SK-N-SH (cell line): ENCODE measurements around the gene CKS2. TPM values are rescaled to one million over a fixed set of nuclear protein-coding genes. Genes with fewer than 3 reads are reported as not detected.

Experiments used
- CTCF ChIA-PET: fragments of 300-600, 350-600 bp; formaldehyde crosslinking; extraction: SDS; loops from one replicate; lab custom pipeline; 2021; lab: Yijun Ruan, JAX
- POLR2A ChIA-PET: fragments of 350-600 bp; sonication (Branson Sonifier 250); formaldehyde crosslinking; extraction: SDS; loops from one replicate; lab custom pipeline; 2020; ENCODE audit warnings: antibody characterized with exemption, inconsistent platforms; lab: Yijun Ruan, JAX
- DNase-seq: peaks from one replicate; pipeline ENCODE4 v3.0.0; 2012
- H2AFZ ChIP-seq: fragments of 200-600 bp; sonication (generic); 2 replicates; pipeline ENCODE4 v1.8.1; 2016; ENCODE audit warnings: antibody characterized with exemption, mild to moderate bottlenecking, low read depth
- H3F3A ChIP-seq: fragments of 200-600 bp; sonication (generic); replicated peaks from 2 replicates; pipeline ENCODE3; 2016; ENCODE audit warnings: antibody characterized with exemption, mild to moderate bottlenecking; ENCODE audit not compliant: insufficient read depth
- H3K27ac ChIP-seq, 2 experiments: fragments of 200-500 bp in 1 of 2; fragments of 200-600 bp in 1 of 2; sonication (Bioruptor generic) in 1 of 2; sonication (generic), shearing (Covaris generic) in 1 of 2; 2 replicates each; pipeline versions ENCODE4 v1.5.1 to v1.6.1; 2014 to 2016; ENCODE audit warnings: low read depth in 2 of 2, inconsistent platforms in 1 of 2, low read length in 1 of 2, mild to moderate bottlenecking in 1 of 2, mixed read lengths in 1 of 2
- H3K27me3 ChIP-seq: fragments of 200-600 bp; sonication (generic), shearing (Covaris generic); 2 replicates; pipeline ENCODE4 v1.6.1; 2016; ENCODE audit warnings: mixed run types; ENCODE audit not compliant: insufficient read depth
- H3K36me3 ChIP-seq, 2 experiments: fragments of 200-500 bp in 1 of 2; fragments of 200-600 bp in 1 of 2; sonication (Bioruptor generic) in 1 of 2; sonication (generic) in 1 of 2; replicated peaks in 1 of 2; 2 replicates each; pipeline versions ENCODE3 to v1.5.1; 2014 to 2016; ENCODE audit warnings: low read length in 1 of 2, mild to moderate bottlenecking in 1 of 2; ENCODE audit not compliant: insufficient read depth in 2 of 2, control insufficient read depth in 1 of 2
- H3K4me1 ChIP-seq, 2 experiments: fragments of 200-500 bp in 1 of 2; fragments of 200-600 bp in 1 of 2; sonication (Bioruptor generic) in 1 of 2; sonication (generic), shearing (Covaris generic) in 1 of 2; 2 replicates each; pipeline versions ENCODE4 v1.5.1 to v1.6.1; 2014 to 2016; ENCODE audit warnings: low read depth in 1 of 2, low read length in 1 of 2, mixed run types in 1 of 2; ENCODE audit not compliant: insufficient read depth in 2 of 2, control insufficient read depth in 1 of 2
- H3K4me2 ChIP-seq: fragments of 200-600 bp; sonication (generic), shearing (Covaris generic); 2 replicates; pipeline ENCODE4 v1.6.1; 2017; ENCODE audit warnings: mixed run types
- H3K4me3 ChIP-seq, 2 experiments: fragments of 200-500 bp in 1 of 2; fragments of 200-600 bp in 1 of 2; sonication (Bioruptor generic) in 1 of 2; sonication (generic), shearing (Covaris generic) in 1 of 2; 2 replicates each; pipeline versions ENCODE4 v1.5.1 to v1.8.1; 2014 to 2016; ENCODE audit warnings: low read depth in 2 of 2, inconsistent platforms in 1 of 2, low read length in 1 of 2, mild to moderate bottlenecking in 1 of 2, mixed read lengths in 1 of 2, moderate library complexity in 1 of 2
- H3K79me2 ChIP-seq: fragments of 200-600 bp; sonication (generic); 2 replicates; pipeline ENCODE4 v1.8.1; 2017; ENCODE audit warnings: mild to moderate bottlenecking; ENCODE audit not compliant: insufficient read depth
- H3K9ac ChIP-seq: fragments of 200-600 bp; sonication (generic); 2 replicates; pipeline ENCODE4 v1.6.1; 2017; ENCODE audit warnings: mixed run types
- H3K9me2 ChIP-seq: fragments of 200-600 bp; sonication (generic); 2 replicates; pipeline ENCODE4 v1.6.1; 2017; ENCODE audit warnings: mixed run types
- H3K9me3 ChIP-seq: fragments of 200-600 bp; sonication (generic); 2 replicates; pipeline ENCODE4 v1.6.1; 2017; ENCODE audit warnings: mixed run types, mild to moderate bottlenecking, moderate library complexity
- H4K20me1 ChIP-seq: fragments of 200-600 bp; sonication (generic); 2 replicates; pipeline ENCODE4 v1.6.1; 2017; ENCODE audit warnings: mild to moderate bottlenecking, mixed run types; ENCODE audit not compliant: insufficient read depth
- CHD2 ChIP-seq: fragments of 150-350 bp; IDR thresholded peaks from 2 replicates; pipeline ENCODE4 v1.6.1; 2018; ENCODE audit warnings: low read length; ENCODE audit not compliant: partially characterized antibody
- EZH2phosphoT487 ChIP-seq: fragments of 200-600 bp; sonication (generic); IDR thresholded peaks from 2 replicates; pipeline ENCODE4 v1.6.1; 2017; ENCODE audit warnings: low read depth, mixed run types, mild to moderate bottlenecking, antibody characterized with exemption, moderate library complexity, borderline replicate concordance
- FOSL2 ChIP-seq: IDR thresholded peaks from 2 replicates; pipeline ENCODE4 v1.4.0; 2012; ENCODE audit warnings: low read depth, mild to moderate bottlenecking, moderate library complexity, borderline replicate concordance
- FOXJ3 ChIP-seq: sonication (generic); formaldehyde crosslinking; IDR thresholded peaks from 2 replicates; pipeline ENCODE4 v1.5.1; 2020; ENCODE audit warnings: mild to moderate bottlenecking, missing genetic modification reagents
- GABPA ChIP-seq: IDR thresholded peaks from 2 replicates; pipeline ENCODE4 v1.4.0; 2012; ENCODE audit warnings: low read depth, mild to moderate bottlenecking
- JUND ChIP-seq: IDR thresholded peaks from 2 replicates; pipeline ENCODE4 v1.4.0; 2012
- MEF2A ChIP-seq: IDR thresholded peaks from 2 replicates; pipeline ENCODE4 v1.4.0; 2012; ENCODE audit warnings: low read depth, borderline replicate concordance
- MXI1 ChIP-seq: IDR thresholded peaks from 2 replicates; pipeline ENCODE4 v1.6.1; 2012; ENCODE audit warnings: mild to moderate bottlenecking, low read depth, low read length, improper control_type of control experiment
- NFIC ChIP-seq: IDR thresholded peaks from 2 replicates; pipeline ENCODE4 v1.4.0; 2012; ENCODE audit warnings: borderline replicate concordance
- NRF1 ChIP-seq: IDR thresholded peaks from 2 replicates; pipeline ENCODE4 v1.6.1; 2012; ENCODE audit warnings: low read depth, mild to moderate bottlenecking, low read length
- POLR2AphosphoS5 ChIP-seq: IDR thresholded peaks from 2 replicates; pipeline ENCODE4 v1.6.1; 2012; ENCODE audit warnings: low read depth, low read length
- RCOR1 ChIP-seq: fragments of 150-350 bp; IDR thresholded peaks from 2 replicates; pipeline ENCODE4 v1.6.1; 2017; ENCODE audit warnings: antibody characterized with exemption, low read length
- SIN3A ChIP-seq: IDR thresholded peaks from 2 replicates; pipeline ENCODE4 v1.6.1; 2012; ENCODE audit warnings: low read depth, mild to moderate bottlenecking, low read length, moderate library complexity, borderline replicate concordance
- SMC3 ChIP-seq: IDR thresholded peaks from 2 replicates; pipeline ENCODE4 v1.6.1; 2012; ENCODE audit warnings: low read depth, low read length, improper control_type of control experiment
- TAF1 ChIP-seq: IDR thresholded peaks from 2 replicates; pipeline ENCODE4 v1.6.1; 2012; ENCODE audit warnings: low read depth, mild to moderate bottlenecking, low read length, moderate library complexity, borderline replicate concordance
- TCF12 ChIP-seq: IDR thresholded peaks from 2 replicates; pipeline ENCODE4 v1.4.0; 2012
- USF2 ChIP-seq: fragments of 150-350 bp; IDR thresholded peaks from 2 replicates; pipeline ENCODE4 v1.6.1; 2017; ENCODE audit warnings: antibody characterized with exemption, low read length, low read depth, borderline replicate concordance
- YY1 ChIP-seq: IDR thresholded peaks from 2 replicates; pipeline ENCODE4 v1.4.0; 2012; ENCODE audit warnings: low read depth, mild to moderate bottlenecking
- ZBTB33 ChIP-seq: IDR thresholded peaks from 2 replicates; pipeline ENCODE4 v1.4.0; 2012; ENCODE audit warnings: low read depth, borderline replicate concordance
- WGBS: methylation state at CpG from one replicate; pipeline ENCODE4 v1.1.6; 2017; ENCODE audit warnings: low lambda C conversion rate; 5-methylcytosine and 5-hydroxymethylcytosine counted together
- polyA plus RNA-seq, 3 experiments: library from polyadenylated mRNA; depleted of rRNA; stranded (reverse); fragments of >200 nt; gene quantifications; 2 replicates each; pipeline ENCODE4 v1.2.3, GENCODE V29; 2012
- TF ChIP-seq, protein P1 (sequence below): IDR thresholded peaks from 2 replicates; pipeline ENCODE4 v1.4.0; 2012; ENCODE audit warnings: low read depth, borderline replicate concordance
- TF ChIP-seq, protein P2 (sequence below): IDR thresholded peaks from 2 replicates; pipeline ENCODE4 v1.4.0; 2012; ENCODE audit warnings: low read depth

CKS2 gene
- polyA plus RNA-seq, 1 of the 3 experiments (the other 2 are of a cell fraction): 362 TPM

DNA sequence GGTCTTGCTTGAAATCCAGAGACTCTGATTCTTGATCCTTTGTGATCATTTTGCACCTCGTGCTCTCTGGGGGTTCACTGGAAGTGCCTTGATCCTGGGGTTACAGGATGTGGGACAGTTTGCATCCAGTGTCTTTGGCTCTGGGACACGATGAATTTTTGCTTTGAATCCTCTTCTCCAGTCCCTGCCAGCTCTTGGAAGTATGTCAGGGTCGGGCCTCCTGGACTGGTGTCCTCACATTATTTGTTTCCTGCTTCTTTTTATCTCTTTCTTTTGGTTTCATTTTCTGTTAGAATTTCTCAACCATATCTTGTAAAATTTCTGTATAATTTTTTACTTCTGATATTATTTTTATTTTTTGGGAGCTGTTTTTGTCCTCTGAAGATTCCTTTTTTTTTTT is 41.5 kb downstream of the CKS2 start (continued):
- TF ChIP-seq SIN3A (no peak), JUND (no peak), RCOR1 (no peak), NRF1 (no peak), FOSL2 (no peak), MEF2A (no peak), TAF1 (no peak), MXI1 (no peak), FOXJ3 (no peak), YY1 (no peak)

GRCh38 chr9:89352874-89353649 is 42.1 kb downstream of the CKS2 start:
- POLR2A ChIA-PET: no interaction called here
- no peaks in the 10 kb centered on the region for H3K27me3 ChIP-seq
- no peak for TF ChIP-seq NRF1
- TF ChIP-seq CHD2: no peak
- TF ChIP-seq MEF2A: no peak
- TF ChIP-seq USF2: no peak
- no peak for TF ChIP-seq YY1
- TF ChIP-seq, protein P1, sequence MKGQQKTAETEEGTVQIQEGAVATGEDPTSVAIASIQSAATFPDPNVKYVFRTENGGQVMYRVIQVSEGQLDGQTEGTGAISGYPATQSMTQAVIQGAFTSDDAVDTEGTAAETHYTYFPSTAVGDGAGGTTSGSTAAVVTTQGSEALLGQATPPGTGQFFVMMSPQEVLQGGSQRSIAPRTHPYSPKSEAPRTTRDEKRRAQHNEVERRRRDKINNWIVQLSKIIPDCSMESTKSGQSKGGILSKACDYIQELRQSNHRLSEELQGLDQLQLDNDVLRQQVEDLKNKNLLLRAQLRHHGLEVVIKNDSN: no peak
- TF ChIP-seq SMC3: no peak
- TF ChIP-seq ZBTB33: no peak
- TF ChIP-seq, protein P2, sequence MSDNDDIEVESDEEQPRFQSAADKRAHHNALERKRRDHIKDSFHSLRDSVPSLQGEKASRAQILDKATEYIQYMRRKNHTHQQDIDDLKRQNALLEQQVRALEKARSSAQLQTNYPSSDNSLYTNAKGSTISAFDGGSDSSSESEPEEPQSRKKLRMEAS: no peak
- no peak for TF ChIP-seq TCF12
- no peak for TF ChIP-seq GABPA
- no peak for TF ChIP-seq NFIC
- TF ChIP-seq EZH2phosphoT487: no peak
- TF ChIP-seq POLR2AphosphoS5: no peak
- H3K27ac ChIP-seq: no peak overlapping the region
- no peak overlapping the region for H2AFZ ChIP-seq
- no peaks in the 10 kb centered on the region for H3F3A ChIP-seq
- peaks cover 0 to 8% of the 10 kb centered on the region in 2 experiments; a peak in 1 of 4 replicates for H3K4me1 ChIP-seq
- H3K79me2 ChIP-seq: no peaks in the 10 kb centered on the region
- CTCF ChIA-PET: no interaction called here
- H3K9me3 ChIP-seq: no peaks in the 10 kb centered on the region
- no peaks in the 10 kb centered on the region for H4K20me1 ChIP-seq
- peaks cover 43 to 93% of the 10 kb centered on the region in 2 experiments for H3K36me3 ChIP-seq
- WGBS: 100% methylated on average over 4 of the region's 8 CpGs
- no peak overlapping the region for H3K4me2 ChIP-seq
- H3K9ac ChIP-seq: no peak overlapping the region
- H3K4me3 ChIP-seq: no peak overlapping the region
- no peak for DNase-seq
- no peaks in the 10 kb centered on the region for H3K9me2 ChIP-seq
